Measurements from ENCODE around the gene PTTG1.

DNA sequence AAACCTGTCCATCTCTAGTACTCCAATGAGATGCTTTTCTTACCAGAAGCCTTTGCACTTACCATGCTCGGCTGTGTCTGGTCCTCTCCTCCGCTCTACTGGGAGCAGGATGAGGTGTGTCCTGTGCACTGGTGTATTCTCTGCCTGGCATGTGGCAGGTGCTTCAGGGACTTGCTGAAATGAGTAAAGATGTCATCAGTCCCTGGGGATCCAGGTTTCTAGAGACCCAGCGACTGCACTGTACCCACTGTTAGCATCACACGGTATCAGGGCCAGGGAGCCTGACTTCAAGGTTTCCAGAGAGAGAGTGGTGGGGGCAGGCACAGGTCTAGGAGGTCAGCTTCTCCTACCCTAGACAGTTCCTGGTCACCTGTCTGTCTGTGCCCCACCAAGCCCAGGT is 10.5 kb downstream of the PTTG1 start:
- TF ChIP-seq EZH2 (IDR thresholded peaks at IDR 0.05; ENCODE audit: low read length, unreplicated experiment) (no peak), EZH2phosphoT487 (IDR thresholded peaks at IDR 0.05; ENCODE audit: borderline replicate concordance, low read length) (no peak)
- TF ChIP-seq, protein P1, sequence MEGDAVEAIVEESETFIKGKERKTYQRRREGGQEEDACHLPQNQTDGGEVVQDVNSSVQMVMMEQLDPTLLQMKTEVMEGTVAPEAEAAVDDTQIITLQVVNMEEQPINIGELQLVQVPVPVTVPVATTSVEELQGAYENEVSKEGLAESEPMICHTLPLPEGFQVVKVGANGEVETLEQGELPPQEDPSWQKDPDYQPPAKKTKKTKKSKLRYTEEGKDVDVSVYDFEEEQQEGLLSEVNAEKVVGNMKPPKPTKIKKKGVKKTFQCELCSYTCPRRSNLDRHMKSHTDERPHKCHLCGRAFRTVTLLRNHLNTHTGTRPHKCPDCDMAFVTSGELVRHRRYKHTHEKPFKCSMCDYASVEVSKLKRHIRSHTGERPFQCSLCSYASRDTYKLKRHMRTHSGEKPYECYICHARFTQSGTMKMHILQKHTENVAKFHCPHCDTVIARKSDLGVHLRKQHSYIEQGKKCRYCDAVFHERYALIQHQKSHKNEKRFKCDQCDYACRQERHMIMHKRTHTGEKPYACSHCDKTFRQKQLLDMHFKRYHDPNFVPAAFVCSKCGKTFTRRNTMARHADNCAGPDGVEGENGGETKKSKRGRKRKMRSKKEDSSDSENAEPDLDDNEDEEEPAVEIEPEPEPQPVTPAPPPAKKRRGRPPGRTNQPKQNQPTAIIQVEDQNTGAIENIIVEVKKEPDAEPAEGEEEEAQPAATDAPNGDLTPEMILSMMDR (conservative IDR thresholded peaks at IDR 0.05; ENCODE audit: low read depth, low read length), result no peak

Data from PC-3 (cell line).